CD14-positive monocyte (primary cell): ENCODE measurements around the gene SNX9. TPM values are rescaled to one million over a fixed set of nuclear protein-coding genes. Genes with fewer than 3 reads are reported as not detected.
A peak's percentile ranks its signal among the peaks of the same experiment; 100 is the strongest.

Experiments used
- DNase-seq, 3 donors: peaks; one replicate each; pipeline ENCODE4 v3.0.0-alpha.2; 2011 to 2022
- H2AFZ ChIP-seq: 2 replicates; pipeline ENCODE4 v1.6.0; 2012; ENCODE audit warnings: mild to moderate bottlenecking, low read depth, low read length, inconsistent platforms; ENCODE audit not compliant: insufficient read depth, poor library complexity, severe bottlenecking
- H3K27ac ChIP-seq, 2 donors: 1 replicate in 1 of 2; 2 replicates in 1 of 2; pipeline ENCODE4 v1.5.1; 2012 to 2013; ENCODE audit warnings: low read length in 2 of 2, control low read depth in 1 of 2, inconsistent platforms in 1 of 2, low read depth in 1 of 2, mild to moderate bottlenecking in 1 of 2
- H3K27me3 ChIP-seq, 2 donors: one replicate each; pipeline versions ENCODE4 v1.6.0 to v1.6.1; 2011 to 2013; ENCODE audit warnings: low read length in 2 of 2; ENCODE audit not compliant: control insufficient read depth in 2 of 2, insufficient read depth in 2 of 2
- H3K36me3 ChIP-seq, 2 donors: replicated peaks in 1 of 2; 1 replicate in 1 of 2; 2 replicates in 1 of 2; pipeline versions ENCODE4 v1.5.1 to v1.6.1; 2012 to 2013; ENCODE audit warnings: low read length in 2 of 2, control low read depth in 1 of 2, inconsistent platforms in 1 of 2, mild to moderate bottlenecking in 1 of 2; ENCODE audit not compliant: insufficient read depth in 2 of 2, control insufficient read depth in 1 of 2
- H3K4me1 ChIP-seq, 2 donors: 1 replicate in 1 of 2; 2 replicates in 1 of 2; pipeline versions ENCODE4 v1.5.1 to v1.6.1; 2012 to 2013; ENCODE audit warnings: low read length in 2 of 2, control low read depth in 1 of 2, inconsistent platforms in 1 of 2, mild to moderate bottlenecking in 1 of 2, moderate library complexity in 1 of 2; ENCODE audit not compliant: insufficient read depth in 2 of 2, control insufficient read depth in 1 of 2
- H3K4me2 ChIP-seq: replicated peaks from 2 replicates; pipeline ENCODE3; 2012; ENCODE audit warnings: low read length, moderate library complexity, mild to moderate bottlenecking; ENCODE audit not compliant: poor library complexity, severe bottlenecking; ENCODE audit errors: extremely low read depth
- H3K4me3 ChIP-seq, 3 experiments: fragments of 200-600 bp in 1 of 3; sonication (generic) in 1 of 3; replicated peaks in 1 of 3; 1 replicate in 2 of 3; 2 replicates in 1 of 3; pipeline ENCODE4 v1.5.1; 2011 to 2013; ENCODE audit warnings: low read length in 3 of 3, mild to moderate bottlenecking in 3 of 3, control low read depth in 2 of 3, low read depth in 2 of 3, inconsistent platforms in 1 of 3, moderate library complexity in 1 of 3
- H3K79me2 ChIP-seq: 2 replicates; pipeline ENCODE4 v1.6.0; 2012; ENCODE audit warnings: mild to moderate bottlenecking, control low read depth, inconsistent platforms, low read length, moderate library complexity; ENCODE audit not compliant: insufficient read depth
- H3K9ac ChIP-seq: 2 replicates; pipeline ENCODE4 v1.6.0; 2017; ENCODE audit warnings: low read length, mild to moderate bottlenecking; ENCODE audit not compliant: insufficient read depth, poor library complexity, severe bottlenecking
- H3K9me3 ChIP-seq, 2 donors: replicated peaks in 1 of 2; 1 replicate in 1 of 2; 2 replicates in 1 of 2; pipeline versions ENCODE4 v1.5.1 to v1.6.1; 2012 to 2013; ENCODE audit warnings: low read length in 2 of 2, control low read depth in 1 of 2; ENCODE audit not compliant: control insufficient read depth in 1 of 2, insufficient read depth in 1 of 2
- H4K20me1 ChIP-seq: 2 replicates; pipeline ENCODE4 v1.6.0; 2012; ENCODE audit warnings: mild to moderate bottlenecking, low read length, control low read depth, moderate library complexity; ENCODE audit not compliant: insufficient read depth
- H3K27ac Mint-ChIP-seq, 7 donors: one replicate each; pipeline ENCODE4 v1.8.0; 2020; ENCODE audit warnings: mild to moderate bottlenecking in 7 of 7, mixed read lengths in 7 of 7, moderate library complexity in 6 of 7, inconsistent platforms in 2 of 7
- H3K27me3 Mint-ChIP-seq, 3 donors: one replicate each; pipeline ENCODE4 v1.8.0; 2021 to 2022; ENCODE audit warnings: low read depth in 3 of 3, mild to moderate bottlenecking in 3 of 3, mixed read lengths in 3 of 3, moderate library complexity in 3 of 3, inconsistent platforms in 1 of 3
- H3K36me3 Mint-ChIP-seq, 2 donors: one replicate each; pipeline ENCODE4 v1.8.0; 2020; ENCODE audit warnings: mixed read lengths in 2 of 2, inconsistent platforms in 1 of 2, mild to moderate bottlenecking in 1 of 2
- H3K4me1 Mint-ChIP-seq: one replicate; pipeline ENCODE4 v1.8.0; 2020; ENCODE audit warnings: mild to moderate bottlenecking, mixed read lengths
- H3K4me3 Mint-ChIP-seq, 2 donors: one replicate each; pipeline ENCODE4 v1.8.0; 2020; ENCODE audit warnings: mild to moderate bottlenecking in 2 of 2, mixed read lengths in 2 of 2, moderate library complexity in 1 of 2
- H3K9me3 Mint-ChIP-seq, 7 donors: one replicate each; pipeline ENCODE4 v1.8.0; 2020 to 2022; ENCODE audit warnings: mixed read lengths in 7 of 7, mild to moderate bottlenecking in 6 of 7, moderate library complexity in 6 of 7, inconsistent platforms in 2 of 7
- WGBS: methylation state at CpG from one replicate; pipeline ENCODE4 v1.1.5; 2013; ENCODE audit warnings: missing lambda C conversion rate; ENCODE audit not compliant: insufficient coverage; 5-methylcytosine and 5-hydroxymethylcytosine counted together
- intact Hi-C, 2 donors: fragments of 100-400 bp; cut with micrococcal nuclease; formaldehyde crosslinking; loops; one replicate each; pipeline versions ENCODE4 v1.15.0 to v1.15.1; 2023
- polyA plus RNA-seq, 3 donors: library from polyadenylated mRNA; depleted of rRNA in 1 of 3; unstranded in 2 of 3; stranded (reverse) in 1 of 3; fragments of 300-500 nt in 2 of 3; fragments of >200 nt in 1 of 3; fragmentation: Illumina TruSeq in 2 of 3; gene quantifications; 1 replicate in 2 of 3; 2 replicates in 1 of 3; pipeline ENCODE4 v1.2.3, GENCODE V29; 2012 to 2021
- TF ChIP-seq, protein P1 (sequence below): fragments of 200-600 bp; IDR thresholded peaks from one replicate; pipeline ENCODE4 v1.8.0; 2022; ENCODE audit warnings: antibody characterized with exemption, mild to moderate bottlenecking

Gene SNX9
- polyA plus RNA-seq, 3 donors, result 5.5 to 8.1 (median 7.2) TPM

GRCh38 chr6:157951828-157952227, 128.8 kb downstream of the SNX9 start:
- DNase-seq, result no peak
- no peak overlapping the region for H3K27ac Mint-ChIP-seq
- no peaks in the 10 kb centered on the region for H3K27me3 ChIP-seq

GRCh38 chr6:157952861-157953351, 129.9 kb downstream of the SNX9 start:
- Mint-ChIP-seq H3K27me3 (peaks cover 6 to 15% (median 7%) of the 10 kb centered on the region in 3 donors), H3K4me3 (no peak overlapping the region), H3K9me3 (peaks cover 3 to 16% (median 10%) of the 10 kb centered on the region in 7 donors), H3K4me1 (peaks cover 2% of the 10 kb centered on the region), H3K36me3 (no peaks in the 10 kb centered on the region), H3K27ac (peak overlapping the region in 3 of 7 donors; percentile 0 to 47 (median 23))
- Histone ChIP-seq H3K9me3 (peaks cover 3 to 9% of the 10 kb centered on the region in 2 donors), H3K79me2 (no peaks in the 10 kb centered on the region), H3K9ac (no peak overlapping the region), H3K4me3 (no peak overlapping the region), H3K36me3 (no peaks in the 10 kb centered on the region), H3K4me2 (no peak overlapping the region), H3K27ac (no peak overlapping the region), H3K4me1 (no peaks in the 10 kb centered on the region), H2AFZ (no peak overlapping the region), H4K20me1 (no peaks in the 10 kb centered on the region), H3K27me3 (no peaks in the 10 kb centered on the region)
- 82% methylated on average over 4 of the region's 7 CpGs for WGBS
- no peak for DNase-seq
- intact Hi-C loops, result no loop called here
- TF ChIP-seq, protein P1, sequence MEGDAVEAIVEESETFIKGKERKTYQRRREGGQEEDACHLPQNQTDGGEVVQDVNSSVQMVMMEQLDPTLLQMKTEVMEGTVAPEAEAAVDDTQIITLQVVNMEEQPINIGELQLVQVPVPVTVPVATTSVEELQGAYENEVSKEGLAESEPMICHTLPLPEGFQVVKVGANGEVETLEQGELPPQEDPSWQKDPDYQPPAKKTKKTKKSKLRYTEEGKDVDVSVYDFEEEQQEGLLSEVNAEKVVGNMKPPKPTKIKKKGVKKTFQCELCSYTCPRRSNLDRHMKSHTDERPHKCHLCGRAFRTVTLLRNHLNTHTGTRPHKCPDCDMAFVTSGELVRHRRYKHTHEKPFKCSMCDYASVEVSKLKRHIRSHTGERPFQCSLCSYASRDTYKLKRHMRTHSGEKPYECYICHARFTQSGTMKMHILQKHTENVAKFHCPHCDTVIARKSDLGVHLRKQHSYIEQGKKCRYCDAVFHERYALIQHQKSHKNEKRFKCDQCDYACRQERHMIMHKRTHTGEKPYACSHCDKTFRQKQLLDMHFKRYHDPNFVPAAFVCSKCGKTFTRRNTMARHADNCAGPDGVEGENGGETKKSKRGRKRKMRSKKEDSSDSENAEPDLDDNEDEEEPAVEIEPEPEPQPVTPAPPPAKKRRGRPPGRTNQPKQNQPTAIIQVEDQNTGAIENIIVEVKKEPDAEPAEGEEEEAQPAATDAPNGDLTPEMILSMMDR, result no peak

More at GRCh38 chr6:157951828-157952227, 128.8 kb downstream of the SNX9 start:
- Histone ChIP-seq H3K9ac (no peak overlapping the region), H3K4me3 (no peak overlapping the region), H3K4me2 (no peak overlapping the region), H3K79me2 (no peaks in the 10 kb centered on the region), H3K4me1 (no peaks in the 10 kb centered on the region), H3K9me3 (peaks cover 0 to 2% of the 10 kb centered on the region in 2 donors), H3K27ac (no peak overlapping the region), H2AFZ (no peak overlapping the region), H4K20me1 (no peaks in the 10 kb centered on the region), H3K36me3 (no peaks in the 10 kb centered on the region)
- Mint-ChIP-seq H3K4me1 (peaks cover 2% of the 10 kb centered on the region), H3K27me3 (peaks cover 6 to 14% (median 7%) of the 10 kb centered on the region in 3 donors), H3K4me3 (no peak overlapping the region), H3K9me3 (peaks cover under 1 to 10% (median 4%) of the 10 kb centered on the region in 7 donors), H3K36me3 (no peaks in the 10 kb centered on the region)
- TF ChIP-seq, protein P1, result no peak
- 97% methylated on average over 6 of the region's 9 CpGs for WGBS
- intact Hi-C loops, result no loop called here
